ENCODE results near the gene PDF.

The PDF gene

DNA sequence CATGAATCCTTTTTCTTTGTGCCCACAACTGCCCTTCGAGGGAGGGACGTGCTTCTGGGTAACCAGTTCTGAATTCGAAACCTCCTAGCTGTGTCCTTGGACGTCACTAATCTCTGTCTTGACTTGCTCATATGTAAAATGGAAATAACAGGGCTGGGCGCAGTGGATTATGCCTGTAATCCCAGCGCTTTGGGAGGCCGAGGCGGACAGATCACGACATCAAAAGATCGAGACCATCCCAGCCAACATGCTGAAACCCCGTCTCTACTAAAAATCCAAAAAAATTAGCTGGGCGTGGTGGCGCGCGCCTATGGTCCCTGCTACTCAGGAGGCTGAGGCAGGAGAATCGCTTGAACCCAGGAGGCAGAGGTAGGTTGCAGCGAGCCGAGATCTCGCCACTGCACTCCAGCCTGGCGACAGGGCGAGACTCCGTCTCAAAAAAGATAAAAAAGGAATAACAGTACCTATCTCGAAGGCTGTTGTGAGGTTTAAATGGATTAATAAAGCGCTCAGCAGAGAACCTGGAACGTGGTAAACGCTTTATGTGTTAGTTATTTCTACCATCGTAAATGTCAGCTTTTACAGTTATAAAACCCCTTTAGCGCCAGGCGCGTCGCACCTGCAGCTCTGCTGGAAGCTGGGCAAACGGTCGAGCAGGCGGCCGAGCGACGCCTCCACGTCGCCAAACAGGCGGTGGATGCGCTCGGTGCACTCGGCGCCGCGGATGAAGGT is 8.3 kb upstream of the PDF start:
- Histone ChIP-seq H3K9me3 (ENCODE audit: control insufficient read depth, insufficient read depth, low read length) (no peaks in the 10 kb centered on the region), H3K36me3 (ENCODE audit: control insufficient read depth, insufficient read depth, low read length) (peaks cover 20% of the 10 kb centered on the region), H3K27me3 (ENCODE audit: control insufficient read depth, insufficient read depth, low read length) (no peaks in the 10 kb centered on the region), H3K4me1 (ENCODE audit: control insufficient read depth, insufficient read depth, low read length) (peaks cover 4% of the 10 kb centered on the region), H3K9ac (ENCODE audit: low read depth, low read length) (peak overlapping the region; percentile 96), H3K4me3 (ENCODE audit: low read depth, low read length) (peak overlapping the region; percentile 94)

DNA sequence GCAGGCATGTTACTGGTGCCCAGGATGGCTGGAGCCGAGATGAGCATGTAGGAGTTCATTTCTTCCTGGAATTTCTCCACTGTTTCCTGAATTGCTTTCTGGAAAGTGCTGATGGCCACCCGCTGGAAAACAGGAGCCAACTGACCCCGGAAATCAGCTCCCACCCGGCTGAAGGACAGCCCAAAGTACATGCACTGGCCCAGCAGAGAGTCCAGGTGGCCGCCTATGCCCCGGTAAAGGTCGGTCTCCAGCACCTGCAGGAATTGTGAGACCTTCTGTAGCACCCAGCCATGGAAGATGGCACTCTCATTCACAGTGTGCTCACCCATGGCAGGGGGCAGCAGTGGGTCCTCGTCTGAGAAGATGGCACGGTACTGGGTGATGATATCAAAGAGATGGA is 4.3 kb upstream of the PDF start:
- H3K9me3 ChIP-seq (ENCODE audit: control insufficient read depth, insufficient read depth, low read length) = no peaks in the 10 kb centered on the region
- peaks cover 29% of the 10 kb centered on the region for H3K36me3 ChIP-seq (ENCODE audit: control insufficient read depth, insufficient read depth, low read length)
- H3K9ac ChIP-seq (ENCODE audit: low read depth, low read length) = no peak overlapping the region
- H3K27me3 ChIP-seq (ENCODE audit: control insufficient read depth, insufficient read depth, low read length) = no peaks in the 10 kb centered on the region
- H3K4me3 ChIP-seq (ENCODE audit: low read depth, low read length) = no peak overlapping the region
- no peaks in the 10 kb centered on the region for H3K4me1 ChIP-seq (ENCODE audit: control insufficient read depth, insufficient read depth, low read length)

DNA sequence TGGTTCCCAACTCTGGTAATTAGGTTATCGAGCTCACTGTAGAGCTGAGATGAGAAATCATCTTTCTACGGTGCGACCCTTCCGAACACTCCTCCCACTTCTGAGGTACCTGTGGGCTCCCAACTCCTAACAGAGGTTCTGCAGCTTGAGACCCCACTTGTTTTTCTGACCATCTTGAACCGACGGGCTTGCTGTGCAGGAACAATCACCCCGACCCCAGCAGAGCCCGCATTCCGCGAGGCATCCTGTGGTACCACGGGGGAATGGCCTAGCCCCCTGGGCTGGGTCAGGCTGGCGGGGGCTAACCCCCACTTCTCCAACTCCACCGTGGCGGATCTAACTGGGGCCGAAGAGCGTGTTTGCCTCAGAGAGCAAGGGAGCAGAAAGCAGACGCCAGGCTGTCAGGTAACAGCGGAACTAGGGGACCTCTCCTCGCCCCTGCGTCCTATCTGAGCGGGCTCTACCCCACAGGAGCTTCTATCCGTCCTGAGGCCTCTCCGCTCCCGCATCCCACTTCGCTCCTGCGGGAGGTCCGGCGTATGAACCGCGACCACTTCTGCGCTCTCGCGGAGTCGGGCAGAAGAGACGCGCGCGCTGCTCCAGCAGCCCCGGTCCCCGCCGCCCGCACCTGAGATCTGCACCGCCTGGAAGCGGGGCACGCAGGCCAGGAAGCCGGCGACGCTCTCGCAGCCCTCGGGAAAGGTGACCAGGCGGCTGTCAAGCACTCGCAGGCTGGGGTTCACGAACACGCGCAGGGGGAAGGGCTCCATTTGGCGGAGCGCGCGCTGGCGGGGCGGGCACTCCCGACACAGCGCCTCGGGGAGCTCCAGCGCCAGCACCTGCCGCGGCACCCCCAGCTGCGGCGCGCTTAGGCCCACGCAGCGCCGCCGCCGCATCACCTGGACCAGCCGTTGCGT is 761 bp downstream of the PDF start:
- no peaks in the 10 kb centered on the region for H3K27me3 ChIP-seq (ENCODE audit: control insufficient read depth, insufficient read depth, low read length)
- peak overlapping the region; percentile 51 for H3K9ac ChIP-seq (ENCODE audit: low read depth, low read length)
- peaks cover 11% of the 10 kb centered on the region for H3K4me1 ChIP-seq (ENCODE audit: control insufficient read depth, insufficient read depth, low read length)
- H3K36me3 ChIP-seq (ENCODE audit: control insufficient read depth, insufficient read depth, low read length) = peaks cover 45% of the 10 kb centered on the region
- peak overlapping the region; percentile 82 for H3K4me3 ChIP-seq (ENCODE audit: low read depth, low read length)
- H3K9me3 ChIP-seq (ENCODE audit: control insufficient read depth, insufficient read depth, low read length) = no peaks in the 10 kb centered on the region

DNA sequence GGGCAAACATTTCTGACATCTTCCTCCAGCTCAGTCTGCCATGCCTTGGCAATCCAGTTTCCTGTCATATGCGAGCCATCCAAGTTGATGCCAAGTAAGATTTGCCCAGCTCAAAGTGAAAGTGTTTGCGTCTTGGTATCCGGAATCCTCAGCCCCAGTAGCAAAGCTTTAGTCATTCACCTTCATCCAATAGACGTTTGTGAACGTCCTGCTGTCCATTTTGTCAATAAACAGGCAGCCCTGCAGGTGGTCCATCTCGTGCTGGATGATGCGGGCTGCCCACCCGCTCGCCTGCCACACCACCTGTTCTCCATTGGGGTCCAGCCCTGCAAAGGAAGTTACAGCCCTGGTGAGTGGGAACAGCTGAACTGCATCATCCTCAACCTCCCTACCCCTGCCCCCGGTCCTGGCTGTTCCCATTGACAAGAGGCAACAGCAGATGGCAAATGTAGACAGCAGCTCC is 1.5 kb downstream of the PDF start:
- Histone ChIP-seq H3K9me3 (ENCODE audit: control insufficient read depth, insufficient read depth, low read length) (no peaks in the 10 kb centered on the region), H3K4me1 (ENCODE audit: control insufficient read depth, insufficient read depth, low read length) (peaks cover 11% of the 10 kb centered on the region), H3K36me3 (ENCODE audit: control insufficient read depth, insufficient read depth, low read length) (peaks cover 45% of the 10 kb centered on the region), H3K27me3 (ENCODE audit: control insufficient read depth, insufficient read depth, low read length) (no peaks in the 10 kb centered on the region), H3K9ac (ENCODE audit: low read depth, low read length) (peak overlapping the region; percentile 51), H3K4me3 (ENCODE audit: low read depth, low read length) (peak overlapping the region; percentile 82)

DNA sequence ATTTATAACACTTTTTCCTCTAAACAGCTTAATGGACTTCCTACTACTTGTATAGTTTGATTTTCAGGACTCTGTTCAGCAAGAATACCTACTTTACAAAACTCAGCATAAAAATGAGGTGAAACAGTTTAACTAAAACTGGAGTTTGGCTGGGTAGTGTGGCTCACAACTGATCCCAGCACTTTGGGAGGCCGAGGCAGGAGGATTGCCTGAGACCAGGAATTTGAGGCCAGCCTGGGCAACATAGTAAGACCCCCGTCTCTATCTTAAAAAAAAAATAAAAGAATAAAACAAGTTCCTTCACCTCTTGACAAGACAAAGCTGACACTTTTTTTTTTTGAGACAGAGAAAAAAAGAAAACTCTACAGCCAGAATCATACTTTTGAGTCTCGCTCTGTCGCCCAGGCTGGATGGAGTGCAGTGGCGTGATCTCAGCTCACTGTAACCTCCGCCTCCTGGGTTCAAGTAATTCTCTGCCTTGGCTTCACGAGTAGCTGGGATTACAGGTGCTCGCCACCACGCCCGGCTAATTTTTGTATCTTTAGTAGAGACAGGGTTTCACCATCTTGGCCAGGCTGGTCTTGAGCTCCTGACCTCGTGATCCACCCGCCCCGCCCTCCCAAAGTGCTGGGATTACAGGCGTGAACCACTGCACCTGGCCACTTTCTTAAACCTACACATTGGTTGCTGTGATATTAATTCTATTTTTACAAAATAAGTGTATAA is 2.6 kb downstream of the PDF start:
- Histone ChIP-seq H3K27me3 (ENCODE audit: control insufficient read depth, insufficient read depth, low read length) (no peaks in the 10 kb centered on the region), H3K36me3 (ENCODE audit: control insufficient read depth, insufficient read depth, low read length) (peaks cover 48% of the 10 kb centered on the region), H3K9ac (ENCODE audit: low read depth, low read length) (no peak overlapping the region), H3K4me3 (ENCODE audit: low read depth, low read length) (peak overlapping the region; percentile 13), H3K9me3 (ENCODE audit: control insufficient read depth, insufficient read depth, low read length) (no peaks in the 10 kb centered on the region), H3K4me1 (ENCODE audit: control insufficient read depth, insufficient read depth, low read length) (peaks cover 11% of the 10 kb centered on the region)

DNA sequence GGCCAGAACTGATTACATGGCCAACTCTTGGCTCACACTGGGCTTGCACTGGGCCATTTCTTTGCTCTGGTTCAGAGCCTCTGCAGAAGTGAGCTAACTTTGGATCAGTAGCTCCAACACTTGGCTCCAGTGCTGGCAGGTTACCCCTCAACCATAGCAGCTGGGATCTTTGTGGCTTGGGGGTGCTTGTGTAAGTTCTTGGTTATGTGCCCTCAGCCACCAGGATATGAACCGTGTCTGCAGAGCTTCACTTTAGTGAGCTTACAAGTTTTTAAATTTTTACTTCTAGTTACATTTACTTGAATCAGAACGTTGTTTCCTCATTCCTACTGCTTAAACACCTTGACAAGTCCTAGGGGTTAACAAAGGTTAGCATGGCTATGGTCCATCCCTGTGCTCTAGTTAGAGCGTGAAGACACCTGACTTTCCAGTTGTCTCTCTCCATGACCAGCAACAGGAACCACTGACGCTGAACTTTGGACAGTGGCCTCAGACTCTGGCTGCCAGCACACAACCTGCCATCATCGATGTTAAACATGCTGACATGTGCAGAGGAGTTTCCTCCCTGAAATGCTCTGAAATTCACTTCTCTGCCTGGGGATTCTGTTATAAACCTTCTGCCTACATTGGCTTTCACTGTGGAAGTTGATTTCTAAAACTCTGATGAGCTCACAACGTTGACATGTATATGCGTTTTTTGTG is 4.1 kb downstream of the PDF start:
- H3K27me3 ChIP-seq (ENCODE audit: control insufficient read depth, insufficient read depth, low read length) = no peaks in the 10 kb centered on the region
- H3K4me1 ChIP-seq (ENCODE audit: control insufficient read depth, insufficient read depth, low read length) = peaks cover 11% of the 10 kb centered on the region
- H3K4me3 ChIP-seq (ENCODE audit: low read depth, low read length) = no peak overlapping the region
- no peaks in the 10 kb centered on the region for H3K9me3 ChIP-seq (ENCODE audit: control insufficient read depth, insufficient read depth, low read length)
- H3K9ac ChIP-seq (ENCODE audit: low read depth, low read length) = no peak overlapping the region
- peaks cover 53% of the 10 kb centered on the region for H3K36me3 ChIP-seq (ENCODE audit: control insufficient read depth, insufficient read depth, low read length)

DNA sequence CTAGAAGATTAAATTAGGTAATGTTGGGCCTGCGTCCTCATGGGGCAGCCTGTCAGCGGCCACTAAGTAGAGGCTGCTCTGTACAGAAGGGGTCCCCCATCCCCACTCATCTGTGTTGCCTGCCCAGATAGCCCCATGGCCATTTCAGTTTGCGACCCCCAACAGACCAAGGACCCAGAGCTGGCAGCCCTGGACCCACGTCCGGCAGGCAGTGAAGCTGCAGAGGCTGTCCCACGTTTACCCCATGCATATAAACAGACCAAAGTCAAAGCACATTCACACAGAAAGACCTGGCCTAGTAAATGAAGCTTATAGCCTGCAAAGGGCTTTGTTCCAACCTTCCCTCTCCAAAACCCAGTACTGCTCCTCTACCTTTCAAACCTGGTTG is 4.6 kb downstream of the PDF start:
- H3K4me1 ChIP-seq (ENCODE audit: control insufficient read depth, insufficient read depth, low read length) = peaks cover 11% of the 10 kb centered on the region
- H3K9me3 ChIP-seq (ENCODE audit: control insufficient read depth, insufficient read depth, low read length) = no peaks in the 10 kb centered on the region
- H3K27me3 ChIP-seq (ENCODE audit: control insufficient read depth, insufficient read depth, low read length) = no peaks in the 10 kb centered on the region
- H3K4me3 ChIP-seq (ENCODE audit: low read depth, low read length) = no peak overlapping the region
- H3K9ac ChIP-seq (ENCODE audit: low read depth, low read length) = no peak overlapping the region
- peaks cover 59% of the 10 kb centered on the region for H3K36me3 ChIP-seq (ENCODE audit: control insufficient read depth, insufficient read depth, low read length)

DNA sequence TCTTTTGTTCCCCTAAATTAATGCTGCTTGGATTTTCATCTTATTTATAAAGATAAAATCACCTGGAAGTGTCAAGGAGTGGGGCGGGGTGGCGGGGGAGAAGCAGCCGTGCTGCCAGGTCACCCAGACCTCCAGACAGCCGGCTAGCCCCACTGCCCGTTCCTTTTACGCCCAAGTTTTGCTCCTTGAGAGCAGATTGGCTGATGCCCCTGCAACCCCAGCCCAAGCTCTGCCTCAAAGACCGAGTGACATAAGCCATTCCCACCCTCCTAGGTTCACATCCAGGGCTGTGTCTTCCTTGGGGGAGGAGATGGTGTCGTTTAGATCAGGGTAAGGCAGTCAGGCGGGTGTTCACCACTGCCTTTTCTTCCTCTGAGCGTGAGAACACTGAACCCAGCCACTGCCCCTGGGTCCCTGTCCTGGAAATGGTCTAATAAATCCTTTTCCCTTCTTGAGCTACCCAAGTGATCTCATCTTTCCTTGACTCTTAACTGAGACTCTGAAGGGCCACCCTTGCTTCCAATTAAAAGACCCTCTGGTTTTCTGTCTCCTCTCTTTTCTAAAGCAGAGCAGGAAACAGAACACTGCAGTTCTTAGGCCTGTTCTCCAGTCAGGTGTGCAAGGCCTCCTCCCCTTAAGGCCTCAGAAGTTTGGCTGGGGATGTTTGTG is 5.7 kb downstream of the PDF start:
- H3K4me3 ChIP-seq (ENCODE audit: low read depth, low read length) = no peak overlapping the region
- H3K9me3 ChIP-seq (ENCODE audit: control insufficient read depth, insufficient read depth, low read length) = no peaks in the 10 kb centered on the region
- peaks cover 69% of the 10 kb centered on the region for H3K36me3 ChIP-seq (ENCODE audit: control insufficient read depth, insufficient read depth, low read length)
- peaks cover 11% of the 10 kb centered on the region for H3K4me1 ChIP-seq (ENCODE audit: control insufficient read depth, insufficient read depth, low read length)
- no peaks in the 10 kb centered on the region for H3K27me3 ChIP-seq (ENCODE audit: control insufficient read depth, insufficient read depth, low read length)
- no peak overlapping the region for H3K9ac ChIP-seq (ENCODE audit: low read depth, low read length)

DNA sequence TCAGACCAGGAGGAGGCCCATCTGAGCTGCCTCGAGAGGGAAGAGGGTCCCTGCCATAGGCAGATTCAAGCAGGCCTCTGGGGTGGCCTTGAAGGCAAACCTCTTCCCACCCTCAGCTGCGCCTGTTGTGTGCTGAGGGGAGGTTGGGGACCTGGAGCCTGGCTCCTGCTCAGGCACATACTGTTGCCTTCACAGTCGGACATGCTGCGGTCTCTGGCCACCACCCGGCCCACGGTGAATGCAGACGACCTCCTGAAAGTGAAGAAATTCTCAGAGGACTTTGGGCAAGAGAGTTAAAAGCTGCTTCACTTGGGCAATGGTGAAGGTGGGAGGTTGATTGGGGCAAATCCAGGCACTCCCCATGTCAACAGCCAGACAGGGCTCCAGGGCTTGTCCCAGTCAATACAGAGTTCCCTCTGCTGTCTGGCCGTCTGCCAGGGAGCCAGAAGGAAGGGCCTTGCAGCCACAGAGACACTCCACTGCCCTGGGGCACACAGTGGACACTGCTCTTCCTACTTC is 6.3 kb downstream of the PDF start:
- Histone ChIP-seq H3K4me1 (ENCODE audit: control insufficient read depth, insufficient read depth, low read length) (peaks cover 8% of the 10 kb centered on the region), H3K9ac (ENCODE audit: low read depth, low read length) (no peak overlapping the region), H3K36me3 (ENCODE audit: control insufficient read depth, insufficient read depth, low read length) (peaks cover 74% of the 10 kb centered on the region), H3K27me3 (ENCODE audit: control insufficient read depth, insufficient read depth, low read length) (no peaks in the 10 kb centered on the region), H3K9me3 (ENCODE audit: control insufficient read depth, insufficient read depth, low read length) (no peaks in the 10 kb centered on the region), H3K4me3 (ENCODE audit: low read depth, low read length) (no peak overlapping the region)

DNA sequence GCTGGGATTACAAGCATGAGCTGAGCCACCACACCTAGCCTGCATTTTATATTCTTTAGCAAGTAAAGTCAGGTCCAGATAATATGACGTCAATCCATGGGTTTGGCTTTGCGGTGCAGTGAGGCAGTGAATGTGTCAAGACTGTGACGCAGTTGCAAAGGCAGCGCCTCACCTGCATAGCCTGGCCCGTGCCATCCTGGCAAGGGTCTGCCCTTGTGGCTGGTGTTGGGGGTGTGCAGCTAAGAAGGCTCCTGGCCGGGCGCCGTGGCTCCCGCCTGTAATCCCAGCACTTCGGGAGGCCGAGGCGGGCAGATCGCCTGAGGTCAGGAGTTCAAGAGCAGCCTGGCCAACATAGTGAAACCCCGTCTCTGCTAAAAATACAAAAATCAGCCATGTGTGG is 7.0 kb downstream of the PDF start:
- no peak overlapping the region for H3K9ac ChIP-seq (ENCODE audit: low read depth, low read length)
- H3K36me3 ChIP-seq (ENCODE audit: control insufficient read depth, insufficient read depth, low read length) = peaks cover 76% of the 10 kb centered on the region
- H3K27me3 ChIP-seq (ENCODE audit: control insufficient read depth, insufficient read depth, low read length) = no peaks in the 10 kb centered on the region
- H3K9me3 ChIP-seq (ENCODE audit: control insufficient read depth, insufficient read depth, low read length) = no peaks in the 10 kb centered on the region
- H3K4me3 ChIP-seq (ENCODE audit: low read depth, low read length) = no peak overlapping the region
- H3K4me1 ChIP-seq (ENCODE audit: control insufficient read depth, insufficient read depth, low read length) = peaks cover 3% of the 10 kb centered on the region
